Peyer's patch (tissue), 4 donors: ENCODE measurements around the gene OSBPL3.

Experiments
- POLR2A ChIP-seq, 2 donors: fragments of 450-650 bp; IDR thresholded peaks; one replicate each; pipeline ENCODE4 v1.5.1; 2017; ENCODE audit warnings: antibody characterized with exemption in 2 of 2, mild to moderate bottlenecking in 2 of 2, moderate library complexity in 2 of 2
- TF ChIP-seq, protein P1 (sequence below), 6 experiments: fragments of 450-650 bp in 4 of 6; fragments of 200-600 bp in 2 of 6; sonication (generic) in 1 of 6; IDR thresholded peaks; one replicate each; pipeline ENCODE4 v1.5.1; 2017 to 2019; ENCODE audit warnings: antibody characterized with exemption in 6 of 6, mild to moderate bottlenecking in 3 of 6, moderate library complexity in 1 of 6

DNA sequence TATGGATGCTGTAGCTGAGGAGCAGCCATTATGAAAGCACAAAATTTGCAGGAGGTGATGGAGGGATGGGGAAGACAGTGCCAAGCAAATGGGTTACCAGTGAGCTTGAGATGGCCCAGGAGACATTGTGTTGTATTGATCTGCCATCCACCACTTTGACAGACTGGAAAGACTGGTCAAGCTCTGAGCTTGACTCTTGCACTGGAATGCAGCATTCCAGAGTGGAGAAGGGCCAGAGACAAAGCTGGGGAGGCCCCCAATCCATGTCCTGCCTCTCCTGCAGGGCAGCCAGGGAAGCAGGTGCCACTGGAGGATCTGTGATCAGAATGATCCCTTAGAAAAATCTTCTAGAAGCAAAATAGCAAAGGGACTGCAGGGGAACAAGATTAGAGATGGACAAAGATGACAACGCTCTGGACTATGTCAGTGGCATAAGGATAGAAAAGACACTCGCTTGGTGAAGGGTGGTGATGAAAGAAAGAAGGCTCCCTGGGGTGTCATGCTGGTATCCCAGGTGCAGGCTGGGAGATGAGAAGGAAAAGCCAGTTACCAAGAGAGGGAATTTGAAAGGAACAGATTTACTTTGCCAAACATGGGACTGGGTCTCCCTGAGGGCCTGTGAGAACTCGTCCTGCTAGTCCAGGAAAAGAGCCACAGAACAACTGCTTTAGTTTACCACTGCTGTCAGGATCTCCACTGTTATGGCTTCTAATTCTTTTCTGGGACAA is 227.7 kb downstream of the OSBPL3 start:
- TF ChIP-seq, protein P1, sequence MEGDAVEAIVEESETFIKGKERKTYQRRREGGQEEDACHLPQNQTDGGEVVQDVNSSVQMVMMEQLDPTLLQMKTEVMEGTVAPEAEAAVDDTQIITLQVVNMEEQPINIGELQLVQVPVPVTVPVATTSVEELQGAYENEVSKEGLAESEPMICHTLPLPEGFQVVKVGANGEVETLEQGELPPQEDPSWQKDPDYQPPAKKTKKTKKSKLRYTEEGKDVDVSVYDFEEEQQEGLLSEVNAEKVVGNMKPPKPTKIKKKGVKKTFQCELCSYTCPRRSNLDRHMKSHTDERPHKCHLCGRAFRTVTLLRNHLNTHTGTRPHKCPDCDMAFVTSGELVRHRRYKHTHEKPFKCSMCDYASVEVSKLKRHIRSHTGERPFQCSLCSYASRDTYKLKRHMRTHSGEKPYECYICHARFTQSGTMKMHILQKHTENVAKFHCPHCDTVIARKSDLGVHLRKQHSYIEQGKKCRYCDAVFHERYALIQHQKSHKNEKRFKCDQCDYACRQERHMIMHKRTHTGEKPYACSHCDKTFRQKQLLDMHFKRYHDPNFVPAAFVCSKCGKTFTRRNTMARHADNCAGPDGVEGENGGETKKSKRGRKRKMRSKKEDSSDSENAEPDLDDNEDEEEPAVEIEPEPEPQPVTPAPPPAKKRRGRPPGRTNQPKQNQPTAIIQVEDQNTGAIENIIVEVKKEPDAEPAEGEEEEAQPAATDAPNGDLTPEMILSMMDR (IDR thresholded peaks at IDR 0.05): no peak
- TF ChIP-seq POLR2A (IDR thresholded peaks at IDR 0.05): no peak
